ENCODE measurements around the gene GRK5. TPM values are rescaled to one million over a fixed set of nuclear protein-coding genes. Genes with fewer than 3 reads are reported as not detected.

The GRK5 gene
- total and polyA plus RNA-seq, 7 donors: 7.9 to 32.4 (median 19.8) TPM

DNA sequence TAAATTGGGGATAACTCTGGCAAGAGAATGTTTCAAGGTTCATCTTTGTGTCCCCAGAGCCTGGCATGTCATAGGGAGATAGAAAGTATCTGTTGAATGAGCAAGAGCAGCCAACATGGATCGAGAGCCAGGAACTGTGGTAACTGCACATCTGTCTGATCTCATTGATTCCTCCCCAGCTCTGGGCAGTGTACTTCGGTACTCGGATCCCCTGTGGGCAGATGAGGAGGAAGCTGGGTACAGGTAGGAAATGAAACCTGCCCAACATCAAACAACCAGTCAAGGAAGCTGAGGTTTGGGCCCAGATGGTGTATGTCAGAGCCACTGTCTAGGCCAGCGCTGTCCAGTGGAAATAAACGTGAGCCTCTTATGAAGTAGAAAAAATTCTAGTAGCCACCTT is 76.4 kb downstream of the GRK5 start:
- H3K36me3 ChIP-seq: no peaks in the 10 kb centered on the region
- no peak for TF ChIP-seq POLR2A (IDR thresholded peaks at IDR 0.05)
- TF ChIP-seq, protein P1, sequence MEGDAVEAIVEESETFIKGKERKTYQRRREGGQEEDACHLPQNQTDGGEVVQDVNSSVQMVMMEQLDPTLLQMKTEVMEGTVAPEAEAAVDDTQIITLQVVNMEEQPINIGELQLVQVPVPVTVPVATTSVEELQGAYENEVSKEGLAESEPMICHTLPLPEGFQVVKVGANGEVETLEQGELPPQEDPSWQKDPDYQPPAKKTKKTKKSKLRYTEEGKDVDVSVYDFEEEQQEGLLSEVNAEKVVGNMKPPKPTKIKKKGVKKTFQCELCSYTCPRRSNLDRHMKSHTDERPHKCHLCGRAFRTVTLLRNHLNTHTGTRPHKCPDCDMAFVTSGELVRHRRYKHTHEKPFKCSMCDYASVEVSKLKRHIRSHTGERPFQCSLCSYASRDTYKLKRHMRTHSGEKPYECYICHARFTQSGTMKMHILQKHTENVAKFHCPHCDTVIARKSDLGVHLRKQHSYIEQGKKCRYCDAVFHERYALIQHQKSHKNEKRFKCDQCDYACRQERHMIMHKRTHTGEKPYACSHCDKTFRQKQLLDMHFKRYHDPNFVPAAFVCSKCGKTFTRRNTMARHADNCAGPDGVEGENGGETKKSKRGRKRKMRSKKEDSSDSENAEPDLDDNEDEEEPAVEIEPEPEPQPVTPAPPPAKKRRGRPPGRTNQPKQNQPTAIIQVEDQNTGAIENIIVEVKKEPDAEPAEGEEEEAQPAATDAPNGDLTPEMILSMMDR (IDR thresholded peaks at IDR 0.05): no peak
- no peak for TF ChIP-seq EP300 (IDR thresholded peaks at IDR 0.05)
- TF ChIP-seq POLR2AphosphoS5 (IDR thresholded peaks at IDR 0.05): peak in 3 of 4 donors; percentile 40 to 60 (median 57)
- peak overlapping the region; percentile 9 to 68 (median 53) for H3K27ac ChIP-seq
- 41 to 72% methylated on average over 5 of the region's 5 CpGs for WGBS, 2 donors
- no peaks in the 10 kb centered on the region for H3K9me3 ChIP-seq
- intact Hi-C loops (cut with DNase I): loop anchor here (5.0 kb wide), 1 partner anchor 133 kb away; no protein-coding TSS in a partner anchor
- peaks cover 0 to 80% (median 70%) of the 10 kb centered on the region in 4 donors for H3K4me1 ChIP-seq
- peak; percentile 89 for DNase-seq
- H3K27me3 ChIP-seq: no peaks in the 10 kb centered on the region
- no peak overlapping the region for H3K4me3 ChIP-seq

DNA sequence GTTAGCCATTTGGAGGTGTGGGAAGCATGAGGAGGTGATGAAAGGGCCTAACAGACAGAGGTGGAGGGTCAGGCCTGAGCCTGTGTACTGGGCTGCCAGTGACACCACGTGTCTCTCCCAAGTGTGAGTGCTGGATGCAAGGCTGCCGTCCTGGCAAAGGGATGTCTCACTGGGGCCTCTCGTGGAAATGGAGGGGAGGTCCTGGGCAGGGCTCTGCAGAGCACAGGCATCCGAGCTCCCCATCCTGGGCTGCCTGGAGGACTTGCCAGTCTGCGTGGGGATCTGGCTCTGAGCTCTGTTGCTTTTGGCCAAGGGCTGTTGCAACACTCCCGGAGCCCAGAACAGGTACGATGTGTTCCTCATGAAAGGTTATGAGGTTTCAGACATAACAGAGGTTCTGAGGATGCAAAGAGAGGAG is 77.3 kb downstream of the GRK5 start:
- peak; percentile 88 for DNase-seq
- Histone ChIP-seq H3K36me3 (no peaks in the 10 kb centered on the region), H3K4me3 (no peak overlapping the region), H3K27me3 (no peaks in the 10 kb centered on the region), H3K27ac (peak overlapping the region in 3 of 4 donors; percentile 43 to 60 (median 46)), H3K9me3 (no peaks in the 10 kb centered on the region), H3K4me1 (peaks cover 0 to 89% (median 78%) of the 10 kb centered on the region in 4 donors)
- TF ChIP-seq, protein P1 (IDR thresholded peaks at IDR 0.05): no peak
- TF ChIP-seq POLR2A (IDR thresholded peaks at IDR 0.05) (no peak), POLR2AphosphoS5 (IDR thresholded peaks at IDR 0.05) (peak in 2 of 4 donors; percentile 10 to 63), EP300 (IDR thresholded peaks at IDR 0.05) (peak in 1 of 4 donors; percentile 31)
- 88 to 90% methylated on average over 7 of the region's 7 CpGs for WGBS, 2 donors
- intact Hi-C loops (cut with DNase I): loop anchor here (5.0 kb wide), 1 partner anchor 133 kb away; no protein-coding TSS in a partner anchor

DNA sequence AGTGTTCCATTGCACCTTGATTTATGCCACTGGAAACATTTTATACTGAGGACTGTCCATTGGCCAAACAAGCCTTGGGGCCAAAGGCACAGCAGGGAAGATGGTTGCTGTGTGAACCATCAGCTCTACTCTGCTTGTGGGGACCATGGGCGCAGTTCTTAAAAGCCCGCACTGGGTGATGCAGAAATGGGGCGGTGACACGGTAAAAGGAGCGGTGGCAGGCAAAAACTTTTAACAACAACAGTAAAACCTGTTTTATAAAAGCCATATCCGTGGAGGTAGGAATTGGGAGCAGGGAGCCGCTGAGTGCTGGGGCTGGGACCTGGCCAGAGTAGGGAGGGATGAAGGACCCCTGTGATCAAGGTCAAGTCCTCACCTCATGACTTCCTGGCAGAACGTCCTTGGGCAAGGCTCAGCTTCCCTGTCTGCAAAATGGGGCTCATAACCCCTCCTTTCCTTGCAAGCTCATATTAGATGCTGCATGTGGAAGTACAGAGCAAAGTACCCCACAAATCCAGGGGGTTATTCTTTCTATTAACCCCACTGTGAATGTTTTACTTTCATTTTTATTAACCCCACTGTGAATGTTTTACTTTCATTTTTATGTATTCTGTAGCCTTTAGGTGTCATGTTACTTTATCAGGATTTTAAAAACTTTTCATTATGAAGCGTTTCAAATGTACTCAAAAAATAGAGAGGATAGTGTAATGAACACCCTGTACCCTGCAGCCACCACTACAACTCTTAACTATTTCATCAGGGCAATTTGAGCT is 78.3 kb downstream of the GRK5 start:
- Histone ChIP-seq H3K36me3 (no peaks in the 10 kb centered on the region), H3K9me3 (no peaks in the 10 kb centered on the region), H3K4me1 (peaks cover 0 to 88% (median 83%) of the 10 kb centered on the region in 4 donors), H3K27ac (peak overlapping the region; percentile 16 to 60 (median 44)), H3K27me3 (no peaks in the 10 kb centered on the region), H3K4me3 (no peak overlapping the region)
- intact Hi-C loops (cut with DNase I): no loop called here
- WGBS, 2 donors: 76 to 79% methylated on average over 9 of the region's 9 CpGs
- DNase-seq: no peak
- TF ChIP-seq POLR2A (IDR thresholded peaks at IDR 0.05) (no peak), EP300 (IDR thresholded peaks at IDR 0.05) (no peak), POLR2AphosphoS5 (IDR thresholded peaks at IDR 0.05) (no peak)
- TF ChIP-seq, protein P1 (IDR thresholded peaks at IDR 0.05): no peak

DNA sequence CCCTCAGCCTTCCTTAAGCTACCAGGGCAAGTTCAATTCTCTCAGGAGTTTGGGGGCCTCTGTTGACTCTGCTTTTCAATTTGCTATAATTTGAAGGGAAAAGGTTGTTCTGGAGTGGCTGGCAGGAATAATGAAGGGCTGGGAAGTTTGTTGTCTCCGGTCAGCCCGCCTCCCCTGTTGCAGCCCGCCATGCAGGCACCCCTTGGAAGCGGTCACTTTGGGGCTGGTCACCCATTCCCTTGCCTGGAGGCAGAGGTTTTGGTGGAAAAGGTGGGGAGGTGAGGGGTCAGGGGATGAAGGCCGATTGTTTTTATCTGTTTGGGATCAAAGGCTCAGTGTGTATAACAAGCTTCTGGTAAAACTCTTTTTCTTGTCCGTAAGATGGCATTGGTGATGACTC is 79.1 kb downstream of the GRK5 start:
- H3K27ac ChIP-seq: peak overlapping the region in 2 of 4 donors; percentile 7 to 43
- H3K4me3 ChIP-seq: no peak overlapping the region
- TF ChIP-seq, protein P1 (IDR thresholded peaks at IDR 0.05): no peak
- TF ChIP-seq POLR2AphosphoS5 (IDR thresholded peaks at IDR 0.05) (no peak), POLR2A (IDR thresholded peaks at IDR 0.05) (no peak), EP300 (IDR thresholded peaks at IDR 0.05) (no peak)
- no peak for DNase-seq
- no peaks in the 10 kb centered on the region for H3K36me3 ChIP-seq
- H3K27me3 ChIP-seq: no peaks in the 10 kb centered on the region
- intact Hi-C loops (cut with DNase I): no loop called here
- 90 to 93% methylated on average over 6 of the region's 6 CpGs for WGBS, 2 donors
- peaks cover 0 to 86% (median 81%) of the 10 kb centered on the region in 4 donors for H3K4me1 ChIP-seq
- no peaks in the 10 kb centered on the region for H3K9me3 ChIP-seq

All from sigmoid colon (tissue), 7 donors.